ENCODE data around the gene BACH2.

- no peak; the same call in 1 of the 2 replicates for TF ChIP-seq JUNB (CRISPR knock-in tag; conservative IDR thresholded peaks at IDR 0.05)
- no peak for TF ChIP-seq ZNF263 (CRISPR knock-in tag; IDR thresholded peaks at IDR 0.05; ENCODE audit: borderline replicate concordance)
- no peak for TF ChIP-seq POLR2AphosphoS5 (IDR thresholded peaks at IDR 0.05; ENCODE audit: control insufficient read depth, insufficient read depth, low read depth, low read length)
Measured at GRCh38 chr6:90285611-90286381, 10.8 kb downstream of the BACH2 start.

Data from K562 (cell line).